Hepatocyte (in vitro differentiated cells): ENCODE measurements around the gene LMO4. TPM values are rescaled to one million over a fixed set of nuclear protein-coding genes. Genes with fewer than 3 reads are reported as not detected.

Source experiments
- DNase-seq: peaks from one replicate; pipeline ENCODE4 v3.0.0-alpha.2; 2016; ENCODE audit warnings: low spot score
- H2AFZ ChIP-seq: fragments of 200-600 bp; sonication (generic); 2 replicates; pipeline ENCODE4 v1.6.0; 2016; ENCODE audit warnings: antibody characterized with exemption, mild to moderate bottlenecking
- H3K27ac ChIP-seq: fragments of 200-600 bp; sonication (generic); 2 replicates; pipeline ENCODE4 v1.5.1; 2016; ENCODE audit warnings: mild to moderate bottlenecking
- H3K27me3 ChIP-seq: fragments of 200-600 bp; sonication (generic); 2 replicates; pipeline ENCODE4 v1.6.1; 2016
- H3K36me3 ChIP-seq: fragments of 200-600 bp; sonication (generic); replicated peaks from 2 replicates; pipeline ENCODE4 v1.5.1; 2016; ENCODE audit warnings: low read depth; ENCODE audit not compliant: insufficient read depth
- H3K4me1 ChIP-seq: fragments of 200-600 bp; sonication (generic); 2 replicates; pipeline ENCODE4 v1.5.1; 2016; ENCODE audit warnings: mild to moderate bottlenecking, moderate library complexity; ENCODE audit not compliant: insufficient read depth
- H3K4me2 ChIP-seq: fragments of 200-600 bp; sonication (generic); 2 replicates; pipeline ENCODE4 v1.6.0; 2016
- H3K4me3 ChIP-seq: fragments of 200-600 bp; sonication (generic); 2 replicates; pipeline ENCODE4 v1.5.1; 2016; ENCODE audit warnings: mild to moderate bottlenecking
- H3K79me2 ChIP-seq: fragments of 200-600 bp; sonication (generic); 2 replicates; pipeline ENCODE4 v1.6.0; 2017; ENCODE audit warnings: mild to moderate bottlenecking
- H3K9me2 ChIP-seq: fragments of 200-600 bp; sonication (generic); replicated peaks from 2 replicates; pipeline ENCODE4 v1.6.0; 2017; ENCODE audit warnings: mild to moderate bottlenecking; ENCODE audit not compliant: insufficient read depth
- H3K9me3 ChIP-seq: fragments of 200-600 bp; sonication (generic); 2 replicates; pipeline ENCODE4 v1.5.1; 2016; ENCODE audit warnings: low read depth, mild to moderate bottlenecking
- H4K20me1 ChIP-seq: fragments of 200-600 bp; sonication (generic); 2 replicates; pipeline ENCODE4 v1.6.0; 2016; ENCODE audit warnings: mild to moderate bottlenecking; ENCODE audit not compliant: insufficient read depth, poor library complexity, severe bottlenecking
- EZH2 ChIP-seq: fragments of 200-600 bp; sonication (generic); IDR thresholded peaks from 2 replicates; pipeline ENCODE4 v1.6.1; 2016; ENCODE audit warnings: antibody characterized with exemption, mild to moderate bottlenecking, borderline replicate concordance
- EZH2phosphoT487 ChIP-seq: fragments of 200-600 bp; sonication (generic); IDR thresholded peaks from one replicate; pipeline ENCODE4 v1.6.1; 2018; ENCODE audit warnings: antibody characterized with exemption, mild to moderate bottlenecking, low read depth, moderate library complexity; ENCODE audit not compliant: unreplicated experiment, severe bottlenecking
- WGBS: methylation state at CpG from one replicate; pipeline ENCODE4 v1.1.6; 2016; ENCODE audit warnings: low lambda C conversion rate; ENCODE audit errors: missing lambda C conversion rate; 5-methylcytosine and 5-hydroxymethylcytosine counted together
- polyA plus RNA-seq: library from polyadenylated mRNA; unstranded; fragments of >200 nt; fragmentation: Nextera tagmentation; extraction: Ambion mirVana; gene quantifications from 2 replicates; pipeline ENCODE4 v1.2.1, GENCODE V29; 2016
- total RNA-seq: library from RNA; depleted of rRNA; stranded (reverse); fragments of >200 nt; gene quantifications from 2 replicates; pipeline ENCODE4 v1.2.3, GENCODE V29; 2014
- TF ChIP-seq, protein P1 (sequence below): fragments of 200-600 bp; sonication (generic); IDR thresholded peaks from 2 replicates; pipeline ENCODE4 v1.5.1; 2016; ENCODE audit warnings: antibody characterized with exemption, mild to moderate bottlenecking; ENCODE audit not compliant: poor library complexity

The LMO4 gene
- total and polyA plus RNA-seq, 2 experiments from 2014 or later: 59.1 to 221 TPM

DNA sequence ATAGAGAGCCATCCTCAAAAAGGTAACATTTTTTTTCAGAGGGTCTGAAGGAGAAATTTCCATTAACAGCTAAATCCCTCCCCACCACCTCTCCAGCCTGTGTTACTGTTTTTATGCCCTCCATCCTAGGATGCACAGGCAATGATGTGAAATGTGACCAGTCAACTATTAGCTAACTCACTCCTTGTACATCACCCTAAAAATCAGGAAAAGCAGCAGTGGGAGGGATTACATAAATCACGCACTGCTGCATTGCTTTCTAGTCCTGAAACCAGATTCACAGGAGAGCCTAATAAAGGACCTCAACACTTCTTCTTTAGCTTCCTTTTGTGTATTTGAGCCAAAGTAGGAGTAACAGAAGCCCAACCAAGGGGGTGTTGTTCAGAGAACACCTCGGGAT, 66.3 kb downstream of the LMO4 start:
- TF ChIP-seq EZH2 (no peak), EZH2phosphoT487 (no peak)
- TF ChIP-seq, protein P1, sequence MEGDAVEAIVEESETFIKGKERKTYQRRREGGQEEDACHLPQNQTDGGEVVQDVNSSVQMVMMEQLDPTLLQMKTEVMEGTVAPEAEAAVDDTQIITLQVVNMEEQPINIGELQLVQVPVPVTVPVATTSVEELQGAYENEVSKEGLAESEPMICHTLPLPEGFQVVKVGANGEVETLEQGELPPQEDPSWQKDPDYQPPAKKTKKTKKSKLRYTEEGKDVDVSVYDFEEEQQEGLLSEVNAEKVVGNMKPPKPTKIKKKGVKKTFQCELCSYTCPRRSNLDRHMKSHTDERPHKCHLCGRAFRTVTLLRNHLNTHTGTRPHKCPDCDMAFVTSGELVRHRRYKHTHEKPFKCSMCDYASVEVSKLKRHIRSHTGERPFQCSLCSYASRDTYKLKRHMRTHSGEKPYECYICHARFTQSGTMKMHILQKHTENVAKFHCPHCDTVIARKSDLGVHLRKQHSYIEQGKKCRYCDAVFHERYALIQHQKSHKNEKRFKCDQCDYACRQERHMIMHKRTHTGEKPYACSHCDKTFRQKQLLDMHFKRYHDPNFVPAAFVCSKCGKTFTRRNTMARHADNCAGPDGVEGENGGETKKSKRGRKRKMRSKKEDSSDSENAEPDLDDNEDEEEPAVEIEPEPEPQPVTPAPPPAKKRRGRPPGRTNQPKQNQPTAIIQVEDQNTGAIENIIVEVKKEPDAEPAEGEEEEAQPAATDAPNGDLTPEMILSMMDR: no peak

More for the DNA sequence above, 66.3 kb downstream of the LMO4 start:
- Histone ChIP-seq H3K27ac (no peak overlapping the region), H3K27me3 (no peaks in the 10 kb centered on the region), H3K4me3 (no peak overlapping the region), H3K79me2 (no peaks in the 10 kb centered on the region), H3K4me1 (peaks cover 14% of the 10 kb centered on the region), H3K4me2 (no peak overlapping the region), H2AFZ (no peak overlapping the region), H3K9me2 (no peaks in the 10 kb centered on the region), H4K20me1 (no peaks in the 10 kb centered on the region), H3K36me3 (no peaks in the 10 kb centered on the region), H3K9me3 (no peaks in the 10 kb centered on the region)
- WGBS: 86% methylated on average over 2 of the region's 2 CpGs
- no peak for DNase-seq
